ENCODE data around the gene C2orf15. TPM values are rescaled to one million over a fixed set of nuclear protein-coding genes. Genes with fewer than 3 reads are reported as not detected.

The C2orf15 gene
- total and polyA plus RNA-seq, 10 of the 15 experiments (the other 5 are each of a cell fraction or from before 2014, with no cell fraction given) = 1.4 to 3.4 (median 2.4) TPM

GRCh38 chr2:99190548-99190947 is 49.0 kb downstream of the C2orf15 start:
- ChIA-PET POLR2A (interaction anchor here (0.6 kb wide), 1 partner anchor 310 kb away, joined by 3 read pairs; no protein-coding TSS in a partner anchor), SMC1A (ENCODE audit: uncharacterized antibody, unreplicated experiment) (interaction anchor here (1.1 kb wide), 1 partner anchor 11 kb away, joined by 3 read pairs; no protein-coding TSS in a partner anchor), RAD21 (ENCODE audit: unreplicated experiment) (interaction anchor here (0.7 kb wide), 1 partner anchor 250 kb away, joined by 3 read pairs; no protein-coding TSS in a partner anchor), CTCF (no interaction called here)
- Histone ChIP-seq H3K9ac (ENCODE audit: control insufficient read depth, insufficient read depth, low read length) (no peak overlapping the region), H3K36me3 (ENCODE audit: control insufficient read depth in 2 of 2, insufficient read depth in 2 of 2, low read length in 1 of 2) (peaks cover 0 to 9% of the 10 kb centered on the region in 2 experiments; a peak in 2 of 4 replicates), H2AFZ (ENCODE audit: control insufficient read depth, low read depth, low read length) (no peak overlapping the region), H3K4me3 (no peak overlapping the region), H3K4me1 (ENCODE audit: control insufficient read depth, insufficient read depth, low read length) (no peaks in the 10 kb centered on the region), H3K9me3 (replicated peaks; ENCODE audit: control insufficient read depth, insufficient read depth, low read length) (no peaks in the 10 kb centered on the region), H3K79me2 (ENCODE audit: control insufficient read depth, insufficient read depth, low read length) (peaks cover 4% of the 10 kb centered on the region), H3K27ac (ENCODE audit: control insufficient read depth, insufficient read depth) (no peak overlapping the region), H3K27me3 (replicated peaks in 1 of 2; ENCODE audit: control insufficient read depth in 2 of 2, insufficient read depth in 2 of 2, low read length in 1 of 2) (no peaks in the 10 kb centered on the region), H3K4me2 (ENCODE audit: control insufficient read depth, insufficient read depth) (no peak overlapping the region), H4K20me1 (ENCODE audit: control insufficient read depth, insufficient read depth) (no peaks in the 10 kb centered on the region)
- no peak for DNase-seq (ENCODE audit: low read depth, low spot score)
- WGBS (ENCODE audit: insufficient coverage, insufficient replicate concordance, low lambda C conversion rate, missing lambda C conversion rate) = 33% methylated on average over 1 of the region's 1 CpG
- no peak for FAIRE-seq
- in situ Hi-C loops (cut with MboI) = loop anchor here (25.0 kb wide), 1 partner anchor 297 kb away; the partner anchor contains the start of gene REV1
- intact Hi-C loops (cut with micrococcal nuclease; ENCODE audit: unreplicated experiment) = no loop called here
- no TSS peak for BruUV-seq (replicated peaks)
- no peak for ATAC-seq
- no peak for TF ChIP-seq BCL3 (IDR thresholded peaks at IDR 0.05; ENCODE audit: borderline replicate concordance, insufficient read depth, low read depth, low read length, poor library complexity, severe bottlenecking)
- TF ChIP-seq GABPA (IDR thresholded peaks at IDR 0.05; ENCODE audit: low read depth) = no peak
- no peak for TF ChIP-seq STAT1 (conservative IDR thresholded peaks at IDR 0.05)
- no peak for TF ChIP-seq CREB1 (IDR thresholded peaks at IDR 0.05; ENCODE audit: low read depth)
- no peak for TF ChIP-seq ZNF207 (IDR thresholded peaks at IDR 0.05; ENCODE audit: borderline replicate concordance)
- TF ChIP-seq KDM1A (IDR thresholded peaks at IDR 0.05; ENCODE audit: borderline replicate concordance) = no peak
- TF ChIP-seq KLF5 (IDR thresholded peaks at IDR 0.05; ENCODE audit: partially characterized antibody) = no peak
- TF ChIP-seq NFXL1 (IDR thresholded peaks at IDR 0.05; ENCODE audit: borderline replicate concordance) = no peak
- no peak for TF ChIP-seq PML (IDR thresholded peaks at IDR 0.05; ENCODE audit: low read length)
- TF ChIP-seq, protein P1, sequence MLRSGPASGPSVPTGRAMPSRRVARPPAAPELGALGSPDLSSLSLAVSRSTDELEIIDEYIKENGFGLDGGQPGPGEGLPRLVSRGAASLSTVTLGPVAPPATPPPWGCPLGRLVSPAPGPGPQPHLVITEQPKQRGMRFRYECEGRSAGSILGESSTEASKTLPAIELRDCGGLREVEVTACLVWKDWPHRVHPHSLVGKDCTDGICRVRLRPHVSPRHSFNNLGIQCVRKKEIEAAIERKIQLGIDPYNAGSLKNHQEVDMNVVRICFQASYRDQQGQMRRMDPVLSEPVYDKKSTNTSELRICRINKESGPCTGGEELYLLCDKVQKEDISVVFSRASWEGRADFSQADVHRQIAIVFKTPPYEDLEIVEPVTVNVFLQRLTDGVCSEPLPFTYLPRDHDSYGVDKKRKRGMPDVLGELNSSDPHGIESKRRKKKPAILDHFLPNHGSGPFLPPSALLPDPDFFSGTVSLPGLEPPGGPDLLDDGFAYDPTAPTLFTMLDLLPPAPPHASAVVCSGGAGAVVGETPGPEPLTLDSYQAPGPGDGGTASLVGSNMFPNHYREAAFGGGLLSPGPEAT (IDR thresholded peaks at IDR 0.05; ENCODE audit: low read depth) = no peak
- no peak for TF ChIP-seq PAX5 (IDR thresholded peaks at IDR 0.05; ENCODE audit: borderline replicate concordance, low read depth, low read length)
- TF ChIP-seq MYC (IDR thresholded peaks at IDR 0.05; ENCODE audit: insufficient read depth, insufficient read length, insufficient replicate concordance, low read length, severe bottlenecking) = no peak
- no peak for TF ChIP-seq NRF1 (conservative IDR thresholded peaks at IDR 0.05; ENCODE audit: low read depth, low read length)
- TF ChIP-seq SKIL (IDR thresholded peaks at IDR 0.05; ENCODE audit: low read depth, poor library complexity, severe bottlenecking) = no peak
